Measurements from ENCODE around the gene D2HGDH. TPM values are rescaled to one million over a fixed set of nuclear protein-coding genes. Genes with fewer than 3 reads are reported as not detected.

The D2HGDH gene
- total and polyA plus RNA-seq, 10 of the 15 experiments (the other 5 are each of a cell fraction or from before 2014, with no cell fraction given), result 0.52 to 32.1 (median 11.0) TPM

DNA sequence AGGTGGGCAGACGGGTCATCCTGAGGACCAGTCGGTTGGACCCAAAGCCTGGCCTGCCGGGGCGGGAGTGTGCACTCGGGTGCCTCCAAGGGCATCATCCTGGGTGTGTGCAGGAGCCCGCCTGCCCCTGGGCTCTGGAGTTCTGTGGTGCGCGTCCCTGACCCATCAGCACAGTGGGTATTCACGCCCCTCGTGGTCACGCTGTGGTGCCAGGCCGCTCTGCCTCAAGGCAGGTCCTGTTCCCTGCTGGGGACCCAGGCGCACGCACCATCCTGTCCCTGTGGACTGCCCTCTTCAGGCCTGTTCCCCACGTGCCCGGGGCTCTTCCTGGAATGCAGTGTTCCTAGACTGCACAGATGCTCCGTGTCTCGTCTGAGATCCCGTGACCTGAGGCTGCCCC, 14.3 kb upstream of the D2HGDH start:
- DNase-seq (ENCODE audit: low read depth, low spot score) (no peak), ATAC-seq (no peak), FAIRE-seq (no peak)
- ChIA-PET POLR2A (no interaction called here), SMC1A (ENCODE audit: uncharacterized antibody, unreplicated experiment) (no interaction called here), CTCF (no interaction called here), RAD21 (ENCODE audit: unreplicated experiment) (no interaction called here)
- intact Hi-C loops (cut with micrococcal nuclease; ENCODE audit: unreplicated experiment), result no loop called here
- in situ Hi-C loops (cut with MboI), result no loop called here
- 93% methylated on average over 19 of the region's 19 CpGs for WGBS (ENCODE audit: insufficient coverage, insufficient replicate concordance, low lambda C conversion rate, missing lambda C conversion rate)
- Histone ChIP-seq H3K4me1 (ENCODE audit: control insufficient read depth, insufficient read depth, low read length) (no peaks in the 10 kb centered on the region), H3K4me3 (no peak overlapping the region), H3K79me2 (ENCODE audit: control insufficient read depth, insufficient read depth, low read length) (no peaks in the 10 kb centered on the region), H3K9ac (ENCODE audit: control insufficient read depth, insufficient read depth, low read length) (no peak overlapping the region), H3K9me3 (replicated peaks; ENCODE audit: control insufficient read depth, insufficient read depth, low read length) (peaks cover 19% of the 10 kb centered on the region; the same call in 2 of the 3 replicates), H2AFZ (ENCODE audit: control insufficient read depth, low read depth, low read length) (no peak overlapping the region), H3K4me2 (ENCODE audit: control insufficient read depth, insufficient read depth) (no peak overlapping the region), H3K36me3 (ENCODE audit: control insufficient read depth in 2 of 2, insufficient read depth in 2 of 2, low read length in 1 of 2) (peaks cover 14 to 25% of the 10 kb centered on the region in 2 experiments; a peak in 3 of 4 replicates), H4K20me1 (ENCODE audit: control insufficient read depth, insufficient read depth) (no peaks in the 10 kb centered on the region), H3K27me3 (replicated peaks in 1 of 2; ENCODE audit: control insufficient read depth in 2 of 2, insufficient read depth in 2 of 2, low read length in 1 of 2) (no peaks in the 10 kb centered on the region), H3K27ac (ENCODE audit: control insufficient read depth, insufficient read depth) (no peak overlapping the region)
- no peak for TF ChIP-seq RAD21 (IDR thresholded peaks at IDR 0.05; ENCODE audit: insufficient read depth, low read depth, low read length)
- TF ChIP-seq, protein P1, sequence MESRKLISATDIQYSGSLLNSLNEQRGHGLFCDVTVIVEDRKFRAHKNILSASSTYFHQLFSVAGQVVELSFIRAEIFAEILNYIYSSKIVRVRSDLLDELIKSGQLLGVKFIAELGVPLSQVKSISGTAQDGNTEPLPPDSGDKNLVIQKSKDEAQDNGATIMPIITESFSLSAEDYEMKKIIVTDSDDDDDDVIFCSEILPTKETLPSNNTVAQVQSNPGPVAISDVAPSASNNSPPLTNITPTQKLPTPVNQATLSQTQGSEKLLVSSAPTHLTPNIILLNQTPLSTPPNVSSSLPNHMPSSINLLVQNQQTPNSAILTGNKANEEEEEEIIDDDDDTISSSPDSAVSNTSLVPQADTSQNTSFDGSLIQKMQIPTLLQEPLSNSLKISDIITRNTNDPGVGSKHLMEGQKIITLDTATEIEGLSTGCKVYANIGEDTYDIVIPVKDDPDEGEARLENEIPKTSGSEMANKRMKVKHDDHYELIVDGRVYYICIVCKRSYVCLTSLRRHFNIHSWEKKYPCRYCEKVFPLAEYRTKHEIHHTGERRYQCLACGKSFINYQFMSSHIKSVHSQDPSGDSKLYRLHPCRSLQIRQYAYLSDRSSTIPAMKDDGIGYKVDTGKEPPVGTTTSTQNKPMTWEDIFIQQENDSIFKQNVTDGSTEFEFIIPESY (IDR thresholded peaks at IDR 0.05), result no peak
- no peak for TF ChIP-seq FOXK2 (IDR thresholded peaks at IDR 0.05)
- TF ChIP-seq, protein P2, sequence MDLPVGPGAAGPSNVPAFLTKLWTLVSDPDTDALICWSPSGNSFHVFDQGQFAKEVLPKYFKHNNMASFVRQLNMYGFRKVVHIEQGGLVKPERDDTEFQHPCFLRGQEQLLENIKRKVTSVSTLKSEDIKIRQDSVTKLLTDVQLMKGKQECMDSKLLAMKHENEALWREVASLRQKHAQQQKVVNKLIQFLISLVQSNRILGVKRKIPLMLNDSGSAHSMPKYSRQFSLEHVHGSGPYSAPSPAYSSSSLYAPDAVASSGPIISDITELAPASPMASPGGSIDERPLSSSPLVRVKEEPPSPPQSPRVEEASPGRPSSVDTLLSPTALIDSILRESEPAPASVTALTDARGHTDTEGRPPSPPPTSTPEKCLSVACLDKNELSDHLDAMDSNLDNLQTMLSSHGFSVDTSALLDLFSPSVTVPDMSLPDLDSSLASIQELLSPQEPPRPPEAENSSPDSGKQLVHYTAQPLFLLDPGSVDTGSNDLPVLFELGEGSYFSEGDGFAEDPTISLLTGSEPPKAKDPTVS (IDR thresholded peaks at IDR 0.05; ENCODE audit: low read depth, low read length), result no peak
- TF ChIP-seq, protein P3, sequence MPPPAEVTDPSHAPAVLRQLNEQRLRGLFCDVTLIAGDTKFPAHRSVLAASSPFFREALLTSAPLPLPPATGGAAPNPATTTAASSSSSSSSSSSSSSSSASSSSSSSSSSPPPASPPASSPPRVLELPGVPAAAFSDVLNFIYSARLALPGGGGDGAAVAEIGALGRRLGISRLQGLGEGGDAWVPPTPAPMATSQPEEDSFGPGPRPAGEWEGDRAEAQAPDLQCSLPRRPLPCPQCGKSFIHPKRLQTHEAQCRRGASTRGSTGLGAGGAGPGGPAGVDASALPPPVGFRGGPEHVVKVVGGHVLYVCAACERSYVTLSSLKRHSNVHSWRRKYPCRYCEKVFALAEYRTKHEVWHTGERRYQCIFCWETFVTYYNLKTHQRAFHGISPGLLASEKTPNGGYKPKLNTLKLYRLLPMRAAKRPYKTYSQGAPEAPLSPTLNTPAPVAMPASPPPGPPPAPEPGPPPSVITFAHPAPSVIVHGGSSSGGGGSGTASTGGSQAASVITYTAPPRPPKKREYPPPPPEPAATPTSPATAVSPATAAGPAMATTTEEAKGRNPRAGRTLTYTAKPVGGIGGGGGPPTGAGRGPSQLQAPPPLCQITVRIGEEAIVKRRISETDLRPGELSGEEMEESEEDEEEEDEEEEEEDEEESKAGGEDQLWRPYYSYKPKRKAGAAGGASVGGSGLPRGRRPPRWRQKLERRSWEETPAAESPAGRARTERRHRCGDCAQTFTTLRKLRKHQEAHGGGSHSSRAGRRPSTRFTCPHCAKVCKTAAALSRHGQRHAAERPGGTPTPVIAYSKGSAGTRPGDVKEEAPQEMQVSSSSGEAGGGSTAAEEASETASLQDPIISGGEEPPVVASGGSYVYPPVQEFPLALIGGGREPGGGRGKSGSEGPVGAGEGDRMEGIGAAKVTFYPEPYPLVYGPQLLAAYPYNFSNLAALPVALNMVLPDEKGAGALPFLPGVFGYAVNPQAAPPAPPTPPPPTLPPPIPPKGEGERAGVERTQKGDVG (CRISPR knock-in tag; IDR thresholded peaks at IDR 0.05), result no peak
- no peak for TF ChIP-seq CTCF (IDR thresholded peaks at IDR 0.05 in 2 of 3, conservative IDR thresholded peaks at IDR 0.05 in 1 of 3; ENCODE audit: control insufficient read depth in 2 of 3, extremely low read depth in 1 of 3, insufficient read depth in 1 of 3, low read depth in 3 of 3, low read length in 3 of 3)
- TF ChIP-seq HDAC2 (IDR thresholded peaks at IDR 0.05), result no peak
- TF ChIP-seq POLR2A (IDR thresholded peaks at IDR 0.05; ENCODE audit: low read depth, low read length), result no peak; the same call in 1 of the 2 replicates
- TF ChIP-seq HCFC1 (IDR thresholded peaks at IDR 0.05; ENCODE audit: low read length), result no peak
- no peak for TF ChIP-seq BCL3 (IDR thresholded peaks at IDR 0.05; ENCODE audit: borderline replicate concordance, insufficient read depth, low read depth, low read length, poor library complexity, severe bottlenecking)
- TF ChIP-seq TARDBP (IDR thresholded peaks at IDR 0.05; ENCODE audit: borderline replicate concordance), result no peak
- TF ChIP-seq MTA2 (IDR thresholded peaks at IDR 0.05; ENCODE audit: low read depth), result no peak
- TF ChIP-seq NFIC (IDR thresholded peaks at IDR 0.05; ENCODE audit: low read depth, low read length), result no peak
- BruUV-seq (replicated peaks), result no TSS peak
